Mucosa of rectum (tissue), 2 donors: Measurements from ENCODE around the gene CLEC20A.

ENCODE experiments used
- H3K27ac ChIP-seq, 2 donors: one replicate each; pipeline ENCODE4 v1.7.0; 2013; ENCODE audit warnings: inconsistent platforms in 2 of 2, low read depth in 2 of 2, low read length in 2 of 2
- H3K27me3 ChIP-seq, 2 donors: one replicate each; pipeline ENCODE4 v1.7.0; 2013; ENCODE audit warnings: low read length in 2 of 2; ENCODE audit not compliant: control insufficient read depth in 2 of 2, insufficient read depth in 2 of 2
- H3K36me3 ChIP-seq, 2 donors: one replicate each; pipeline ENCODE4 v1.7.0; 2013; ENCODE audit warnings: low read length in 2 of 2; ENCODE audit not compliant: control insufficient read depth in 2 of 2, insufficient read depth in 2 of 2
- H3K4me1 ChIP-seq, 2 donors: one replicate each; pipeline ENCODE4 v1.7.0; 2013; ENCODE audit warnings: low read length in 2 of 2, mild to moderate bottlenecking in 1 of 2; ENCODE audit not compliant: control insufficient read depth in 2 of 2, insufficient read depth in 2 of 2
- H3K4me3 ChIP-seq, 2 donors: one replicate each; pipeline ENCODE4 v1.7.0; 2013; ENCODE audit warnings: low read length in 2 of 2
- H3K9ac ChIP-seq, 2 donors: one replicate each; pipeline ENCODE4 v1.7.0; 2013; ENCODE audit warnings: low read length in 2 of 2, low read depth in 1 of 2, mild to moderate bottlenecking in 1 of 2
- H3K9me3 ChIP-seq, 2 donors: one replicate each; pipeline ENCODE4 v1.7.0; 2013; ENCODE audit warnings: low read length in 2 of 2; ENCODE audit not compliant: control insufficient read depth in 2 of 2
- donor health status: healthy.
- donor health status: Normal muscosa, but diverticular disease.

Gene CLEC20A

GRCh38 chr1:178461104-178461503 is 35.7 kb downstream of the CLEC20A start:
- Histone ChIP-seq H3K27ac (no peak overlapping the region), H3K27me3 (no peaks in the 10 kb centered on the region), H3K9me3 (no peaks in the 10 kb centered on the region), H3K9ac (no peak overlapping the region), H3K4me3 (no peak overlapping the region), H3K36me3 (peaks cover 9 to 23% of the 10 kb centered on the region in 2 donors), H3K4me1 (no peaks in the 10 kb centered on the region)

GRCh38 chr1:178458203-178458602 is 38.6 kb downstream of the CLEC20A start:
- H3K27ac ChIP-seq = no peak overlapping the region

GRCh38 chr1:178457651-178458050 is 39.1 kb downstream of the CLEC20A start:
- Histone ChIP-seq H3K27me3 (no peaks in the 10 kb centered on the region), H3K36me3 (peaks cover 3 to 17% of the 10 kb centered on the region in 2 donors), H3K9ac (no peak overlapping the region), H3K27ac (no peak overlapping the region), H3K4me3 (no peak overlapping the region), H3K4me1 (no peaks in the 10 kb centered on the region), H3K9me3 (no peaks in the 10 kb centered on the region)

More at GRCh38 chr1:178458203-178458602, 38.6 kb downstream of the CLEC20A start:
- no peak overlapping the region for H3K4me3 ChIP-seq
- peaks cover 3 to 17% of the 10 kb centered on the region in 2 donors for H3K36me3 ChIP-seq
- H3K9me3 ChIP-seq = no peaks in the 10 kb centered on the region
- no peaks in the 10 kb centered on the region for H3K4me1 ChIP-seq
- H3K9ac ChIP-seq = no peak overlapping the region
- no peaks in the 10 kb centered on the region for H3K27me3 ChIP-seq

GRCh38 chr1:178456472-178456871 is 40.3 kb downstream of the CLEC20A start:
- H3K4me1 ChIP-seq = no peaks in the 10 kb centered on the region
- no peak overlapping the region for H3K9ac ChIP-seq
- no peak overlapping the region for H3K27ac ChIP-seq
- H3K36me3 ChIP-seq = peaks cover 8 to 24% of the 10 kb centered on the region in 2 donors
- no peaks in the 10 kb centered on the region for H3K9me3 ChIP-seq
- no peak overlapping the region for H3K4me3 ChIP-seq
- no peaks in the 10 kb centered on the region for H3K27me3 ChIP-seq

GRCh38 chr1:178452013-178452412 is 44.8 kb downstream of the CLEC20A start:
- Histone ChIP-seq H3K4me3 (no peak overlapping the region), H3K9ac (no peak overlapping the region), H3K36me3 (peaks cover 8 to 12% of the 10 kb centered on the region in 2 donors), H3K27me3 (no peaks in the 10 kb centered on the region), H3K27ac (no peak overlapping the region), H3K4me1 (no peaks in the 10 kb centered on the region), H3K9me3 (no peaks in the 10 kb centered on the region)

- H3K9ac ChIP-seq = no peak overlapping the region
- H3K27ac ChIP-seq = no peak overlapping the region
- H3K9me3 ChIP-seq = no peaks in the 10 kb centered on the region
- no peaks in the 10 kb centered on the region for H3K27me3 ChIP-seq
- H3K4me3 ChIP-seq = no peak overlapping the region
- H3K4me1 ChIP-seq = no peaks in the 10 kb centered on the region
- H3K36me3 ChIP-seq = peaks cover 7 to 8% of the 10 kb centered on the region in 2 donors
These were observed 45.2 kb downstream of the CLEC20A start for GRCh38 chr1:178451529-178451928.

GRCh38 chr1:178450871-178451270 is 45.9 kb downstream of the CLEC20A start:
- Histone ChIP-seq H3K36me3 (peaks cover 6 to 8% of the 10 kb centered on the region in 2 donors), H3K4me3 (no peak overlapping the region), H3K27ac (no peak overlapping the region), H3K9me3 (no peaks in the 10 kb centered on the region), H3K27me3 (no peaks in the 10 kb centered on the region), H3K9ac (no peak overlapping the region), H3K4me1 (no peaks in the 10 kb centered on the region)

GRCh38 chr1:178442925-178443324 is 53.8 kb downstream of the CLEC20A start:
- Histone ChIP-seq H3K9me3 (no peaks in the 10 kb centered on the region), H3K36me3 (peaks cover 9 to 16% of the 10 kb centered on the region in 2 donors), H3K4me1 (no peaks in the 10 kb centered on the region), H3K27ac (no peak overlapping the region), H3K27me3 (no peaks in the 10 kb centered on the region), H3K9ac (no peak overlapping the region), H3K4me3 (no peak overlapping the region)

GRCh38 chr1:178438432-178438831 is 58.3 kb downstream of the CLEC20A start:
- Histone ChIP-seq H3K9me3 (no peaks in the 10 kb centered on the region), H3K27ac (no peak overlapping the region), H3K4me3 (no peak overlapping the region), H3K27me3 (no peaks in the 10 kb centered on the region), H3K4me1 (no peaks in the 10 kb centered on the region), H3K36me3 (peaks cover 9 to 15% of the 10 kb centered on the region in 2 donors), H3K9ac (no peak overlapping the region)

GRCh38 chr1:178436899-178437298 is 59.9 kb downstream of the CLEC20A start:
- H3K9ac ChIP-seq = no peak overlapping the region
- H3K27me3 ChIP-seq = no peaks in the 10 kb centered on the region
- H3K9me3 ChIP-seq = no peaks in the 10 kb centered on the region
- no peak overlapping the region for H3K27ac ChIP-seq
- no peak overlapping the region for H3K4me3 ChIP-seq
- no peaks in the 10 kb centered on the region for H3K4me1 ChIP-seq
- H3K36me3 ChIP-seq = peaks cover 3 to 4% of the 10 kb centered on the region in 2 donors

- Histone ChIP-seq H3K27ac (no peak overlapping the region), H3K36me3 (no peaks in the 10 kb centered on the region), H3K4me3 (no peak overlapping the region), H3K4me1 (no peaks in the 10 kb centered on the region), H3K9ac (no peak overlapping the region), H3K9me3 (no peaks in the 10 kb centered on the region), H3K27me3 (no peaks in the 10 kb centered on the region)
These were observed 61.8 kb downstream of the CLEC20A start for GRCh38 chr1:178434899-178435435.
